Left cardiac atrium (tissue), 4 donors: ENCODE results near the gene MNDA. TPM values are rescaled to one million over a fixed set of nuclear protein-coding genes. Genes with fewer than 3 reads are reported as not detected.
"Not testable (repeated sequence)": the region's sequence is repeated elsewhere in the genome, so short reads cannot be mapped to it uniquely, and the experiment has no call there.

ENCODE experiments used
- ATAC-seq, 2 donors: fragments of 200-7000 bp; cut with Tn5 transposase; one replicate each; pipeline ENCODE4 v1.9.1; 2020; ENCODE audit warnings: mild to moderate bottlenecking in 2 of 2, moderate library complexity in 2 of 2
- DNase-seq: peaks from one replicate; pipeline ENCODE4 v3.0.0-alpha.2; 2020
- intact Hi-C, 2 donors: fragments of 100-400 bp; cut with DNase I; formaldehyde crosslinking; loops; one replicate each; pipeline versions ENCODE4 v1.14.1 to v1.15.1; 2022 to 2023
- total RNA-seq, 2 donors: library from RNA; stranded (reverse); fragmentation: NEBNext Ultra II Directional; extraction: Animal tissue kit (Norgen Biotek cat#: 25700); gene quantifications; one replicate each; pipeline ENCODE4 v1.2.1, GENCODE V29; 2021
- donor health status: DM: no; HTN: yes; CAD: no.
- donor health status: DM: no; HTN: yes; CAD: no; lungs with severe emphysema.
- donor health status: DM: yes; HTN: yes; CAD: no.
- donor health status: Dilated cardiomyopathy.

The MNDA gene
- total RNA-seq, 2 donors from 2014 or later: 5.2 to 9.5 TPM

DNA sequence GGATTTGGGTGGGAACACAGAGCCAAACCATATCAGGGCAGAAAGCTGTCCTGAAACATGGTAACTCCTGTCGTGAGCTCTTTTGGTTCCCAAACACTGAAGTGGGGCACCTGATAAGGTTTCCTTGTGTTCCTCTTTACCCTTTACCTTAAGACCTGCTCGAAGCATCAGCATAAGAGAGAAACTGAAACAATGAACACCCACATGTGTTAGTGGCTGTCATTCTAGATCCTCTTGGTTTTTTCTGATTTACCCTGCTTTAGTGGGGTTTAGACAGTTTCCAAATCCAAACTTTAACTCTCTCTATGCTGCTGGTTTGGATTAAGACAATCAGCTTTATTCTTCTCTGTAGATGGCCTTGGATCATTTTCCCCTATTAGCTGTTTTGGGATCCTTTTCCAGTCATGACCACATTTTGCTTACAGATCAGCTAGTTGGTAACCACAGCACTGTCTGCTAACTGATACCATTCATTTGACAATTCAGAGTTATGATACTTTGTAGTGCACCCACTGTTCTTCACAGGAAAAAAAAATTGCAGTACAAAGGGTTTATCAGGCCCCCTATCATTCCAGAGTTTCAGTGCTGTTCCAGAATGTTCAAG is 975 bp upstream of the MNDA start:
- ATAC-seq (no peak), DNase-seq (no peak)
- intact Hi-C loops: no loop called here

GRCh38 chr1:158833264-158833663 is 2.1 kb downstream of the MNDA start:
- intact Hi-C loops: no loop called here
- DNase-seq: no peak
- no peak for ATAC-seq

GRCh38 chr1:158836038-158836437 is 4.9 kb downstream of the MNDA start:
- ATAC-seq: no peak
- no peak for DNase-seq
- intact Hi-C loops: no loop called here

DNA sequence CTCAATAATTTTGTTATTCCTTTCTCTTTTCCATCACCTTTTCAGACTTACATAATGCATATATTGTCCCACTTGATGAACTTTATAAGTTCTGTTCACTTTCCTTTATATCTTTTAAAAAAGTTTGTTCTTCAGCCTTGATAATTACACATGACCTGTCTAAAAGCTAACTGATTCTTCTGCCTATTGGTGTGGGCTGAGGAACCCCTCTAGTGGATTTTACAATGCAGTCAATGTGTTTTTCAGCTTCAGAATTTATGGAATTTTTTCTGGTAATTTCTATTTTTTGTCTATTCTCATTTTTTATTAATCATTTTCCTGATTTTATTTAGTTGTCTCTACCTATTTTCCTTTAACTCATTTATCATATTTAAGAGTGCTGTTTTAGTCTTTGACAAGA is 7.5 kb downstream of the MNDA start:
- no peak for ATAC-seq
- no peak for DNase-seq
- intact Hi-C loops: no loop called here

DNA sequence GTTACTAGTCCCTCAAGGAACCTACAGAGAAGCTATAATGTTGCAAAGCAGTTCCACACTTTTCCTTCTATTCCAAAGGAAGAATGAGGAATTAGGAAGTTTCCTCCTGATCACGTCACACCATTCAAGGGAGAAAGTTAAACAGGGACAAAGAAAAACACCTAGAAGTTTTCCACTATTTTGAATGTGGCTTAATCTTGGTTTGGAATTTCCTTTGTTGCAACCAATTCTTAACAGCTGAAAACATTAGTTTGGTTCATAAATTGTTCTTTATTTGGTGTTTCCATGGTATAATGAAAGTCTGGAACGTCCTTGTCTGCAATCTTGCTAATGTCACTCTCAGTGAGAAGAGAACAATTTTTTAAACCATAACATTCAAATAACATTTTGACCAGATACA is 8.4 kb downstream of the MNDA start:
- intact Hi-C loops: no loop called here
- DNase-seq (no peak), ATAC-seq (no peak)

DNA sequence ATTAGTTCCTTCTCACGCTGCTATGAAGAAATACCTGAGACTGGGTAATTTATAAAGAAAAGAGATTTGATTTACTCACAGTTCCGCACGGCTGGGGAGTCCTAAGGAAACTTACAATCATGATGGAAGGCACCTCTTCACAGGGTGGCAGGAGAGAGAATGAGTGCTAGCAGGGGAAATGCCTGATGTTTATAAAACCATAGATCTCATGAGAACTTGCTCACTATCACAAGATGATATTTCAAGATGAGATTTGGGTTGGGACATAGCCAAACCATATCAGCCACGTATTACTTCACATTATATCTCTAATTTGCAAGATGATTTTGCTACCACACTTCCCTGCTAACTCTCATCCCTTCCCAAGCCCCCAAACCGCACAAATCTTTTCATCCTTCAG is 9.1 kb downstream of the MNDA start:
- no peak for ATAC-seq
- no peak for DNase-seq

GRCh38 chr1:158864595-158864994 is 33.4 kb downstream of the MNDA start:
- intact Hi-C loops: no loop called here
- no peak for ATAC-seq
- DNase-seq: no peak

More for the DNA sequence above, 9.1 kb downstream of the MNDA start:
- intact Hi-C loops: no loop called here

- ATAC-seq, intact Hi-C loops: not testable (repeated sequence)
These were observed 39.3 kb downstream of the MNDA start for GRCh38 chr1:158870438-158870837.

DNA sequence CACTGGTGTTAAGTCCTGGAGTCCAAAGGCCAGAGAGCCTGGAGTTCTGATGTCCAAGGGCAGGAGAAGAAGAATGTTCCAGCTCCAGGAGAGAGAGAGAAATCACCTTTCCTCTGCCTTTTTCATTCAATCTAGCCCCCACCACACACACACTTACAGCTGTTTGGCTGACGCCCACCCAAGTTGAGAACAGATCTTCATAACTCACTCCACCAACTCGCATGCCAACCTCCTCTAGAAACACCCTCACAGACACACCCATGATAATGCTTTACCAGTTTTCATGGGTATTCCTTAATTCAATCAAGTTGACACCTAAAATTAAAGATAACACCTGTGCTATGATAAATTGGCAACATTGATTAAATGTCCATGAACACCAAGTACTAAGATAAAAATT is 42.0 kb downstream of the MNDA start:
- intact Hi-C loops: no loop called here
- ATAC-seq: no peak
- DNase-seq: no peak

More at GRCh38 chr1:158870438-158870837, 39.3 kb downstream of the MNDA start:
- not testable (repeated sequence) for DNase-seq

DNA sequence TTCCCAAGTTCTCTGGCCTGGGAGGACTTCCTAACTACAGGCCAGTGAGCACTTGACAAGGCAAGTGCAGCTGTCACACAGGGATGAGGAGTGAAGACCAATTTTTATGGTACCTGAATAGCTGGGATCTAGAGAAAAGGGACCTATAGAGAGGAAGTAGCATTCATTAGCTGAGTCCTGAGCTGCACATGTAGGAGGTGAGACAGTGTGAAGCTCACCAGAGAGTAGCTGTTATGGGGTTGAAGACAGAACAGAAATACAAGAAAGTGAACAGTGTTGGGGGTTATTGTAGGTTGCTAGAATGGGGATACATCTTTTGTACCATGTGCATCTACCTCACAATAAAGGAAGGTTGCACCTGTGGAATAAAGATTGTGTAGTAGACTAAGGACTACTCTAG is 62.5 kb downstream of the MNDA start:
- DNase-seq (no peak), ATAC-seq (no peak)
- intact Hi-C loops: no loop called here

DNA sequence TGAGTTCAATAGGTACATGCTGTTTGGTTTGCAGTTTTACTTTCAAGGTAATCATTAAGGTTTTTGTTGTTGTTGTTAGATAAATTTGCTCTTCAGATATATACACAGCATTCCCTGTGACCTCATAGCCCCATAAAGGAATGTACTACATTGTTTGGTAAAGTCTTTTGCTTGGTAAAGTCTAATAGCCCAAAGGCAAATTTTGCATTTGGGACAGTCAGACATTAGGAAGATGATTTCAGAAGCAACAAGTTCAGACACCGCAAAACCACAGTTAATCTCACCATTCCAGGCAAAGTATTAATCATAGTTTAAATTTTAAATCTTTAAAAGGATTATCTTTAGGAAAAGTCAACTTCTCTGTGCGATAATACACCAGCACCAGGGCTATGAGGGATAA is 67.6 kb downstream of the MNDA start:
- intact Hi-C loops: no loop called here
- ATAC-seq (no peak), DNase-seq (no peak)

Other genes with a start within 250 kb of the MNDA start
- not detected for gene OR10Z1, start 226.1 kb upstream of the MNDA start, total RNA-seq
- gene SPTA1, start 144.6 kb upstream of the MNDA start, total RNA-seq: under 1 TPM; 0.03 to 0.15 TPM
- gene OR6K2, start 130.7 kb upstream of the MNDA start, total RNA-seq: not detected
- gene OR6K3, start 110.6 kb upstream of the MNDA start, total RNA-seq: not detected
- gene OR6K6, start 76.6 kb upstream of the MNDA start, total RNA-seq: not detected
- not detected for gene OR6N1, start 59.2 kb upstream of the MNDA start, total RNA-seq
- gene OR6N2, start 50.1 kb upstream of the MNDA start, total RNA-seq: not detected
- gene PYHIN1, start 100.2 kb downstream of the MNDA start, total RNA-seq: under 1 TPM; 0.55 to 0.59 TPM
- 10 to 100 TPM; 43.7 to 67.7 TPM for gene IFI16, start 178.6 kb downstream of the MNDA start, total RNA-seq
- under 1 TPM; 0.50 to 0.76 TPM for gene AIM2, start 245.4 kb downstream of the MNDA start, total RNA-seq